Measurements from ENCODE around the gene ZNF747. TPM values are rescaled to one million over a fixed set of nuclear protein-coding genes. Genes with fewer than 3 reads are reported as not detected.

ZNF747 gene
- total RNA-seq, 1 donor from 2014 or later = 10.6 TPM

GRCh38 chr16:30515275-30515674, 19.4 kb downstream of the ZNF747 start:
- TF ChIP-seq POLR2A (IDR thresholded peaks at IDR 0.05) = no peak
- TF ChIP-seq CTCF (IDR thresholded peaks at IDR 0.05) = no peak
- no peak for TF ChIP-seq POLR2AphosphoS5 (IDR thresholded peaks at IDR 0.05; ENCODE audit: insufficient read depth in 1 of 2, low read depth in 1 of 2)
- no peak overlapping the region for H3K4me3 ChIP-seq
- H3K27ac ChIP-seq = no peak overlapping the region
- no peaks in the 10 kb centered on the region for H3K4me1 ChIP-seq
- H3K27me3 ChIP-seq = no peaks in the 10 kb centered on the region
- DNase-seq (ENCODE audit: extremely low spot score in 2 of 2) = no peak
- no peaks in the 10 kb centered on the region for H3K9me3 ChIP-seq
- intact Hi-C loops (cut with DNase I) = no loop called here
- H3K36me3 ChIP-seq = no peaks in the 10 kb centered on the region

GRCh38 chr16:30511509-30511908, 23.1 kb downstream of the ZNF747 start:
- H3K36me3 ChIP-seq = no peaks in the 10 kb centered on the region
- H3K9me3 ChIP-seq = no peaks in the 10 kb centered on the region
- DNase-seq (ENCODE audit: extremely low spot score in 2 of 2) = no peak
- H3K4me1 ChIP-seq = no peaks in the 10 kb centered on the region
- no peak overlapping the region for H3K27ac ChIP-seq
- TF ChIP-seq POLR2A (IDR thresholded peaks at IDR 0.05) (no peak), POLR2AphosphoS5 (IDR thresholded peaks at IDR 0.05; ENCODE audit: insufficient read depth in 1 of 2, low read depth in 1 of 2) (no peak), CTCF (IDR thresholded peaks at IDR 0.05) (no peak)
- no peak overlapping the region for H3K4me3 ChIP-seq
- intact Hi-C loops (cut with DNase I) = no loop called here
- no peaks in the 10 kb centered on the region for H3K27me3 ChIP-seq

GRCh38 chr16:30510376-30510938, 24.2 kb downstream of the ZNF747 start:
- no peak for DNase-seq (ENCODE audit: extremely low spot score in 2 of 2)
- no peak for TF ChIP-seq CTCF (IDR thresholded peaks at IDR 0.05)
- no peak for TF ChIP-seq POLR2AphosphoS5 (IDR thresholded peaks at IDR 0.05; ENCODE audit: insufficient read depth in 1 of 2, low read depth in 1 of 2)
- H3K4me1 ChIP-seq = no peaks in the 10 kb centered on the region
- intact Hi-C loops (cut with DNase I) = no loop called here
- H3K4me3 ChIP-seq = no peak overlapping the region
- no peaks in the 10 kb centered on the region for H3K9me3 ChIP-seq
- no peaks in the 10 kb centered on the region for H3K36me3 ChIP-seq
- H3K27ac ChIP-seq = no peak overlapping the region
- H3K27me3 ChIP-seq = no peaks in the 10 kb centered on the region

GRCh38 chr16:30509081-30509765, 25.4 kb downstream of the ZNF747 start:
- H3K4me3 ChIP-seq = no peak overlapping the region
- H3K36me3 ChIP-seq = no peaks in the 10 kb centered on the region
- no peaks in the 10 kb centered on the region for H3K9me3 ChIP-seq
- no peaks in the 10 kb centered on the region for H3K27me3 ChIP-seq
- H3K27ac ChIP-seq = no peak overlapping the region
- DNase-seq (ENCODE audit: extremely low spot score in 2 of 2) = no peak
- intact Hi-C loops (cut with DNase I) = no loop called here
- TF ChIP-seq POLR2A (IDR thresholded peaks at IDR 0.05) (no peak), CTCF (IDR thresholded peaks at IDR 0.05) (no peak)
- no peaks in the 10 kb centered on the region for H3K4me1 ChIP-seq

All from vagina (tissue), 2 donors.